Stimulated activated effector memory CD8-positive, alpha-beta T cell treated with anti-CD3 and anti-CD28 coated beads, Interleukin-12 subunit alpha, Interleukin-12 subunit beta, amount 100 ng/mL, for 72 hours (primary cell): ENCODE measurements around the gene PMEL.
"Not testable (repeated sequence)": the region's sequence is repeated elsewhere in the genome, so short reads cannot be mapped to it uniquely, and the experiment has no call there.

Experiments used
- ATAC-seq: fragments of 150-1000 bp; cut with Tn5 transposase; 2 replicates; pipeline ENCODE4 v1.10.0; 2021
- DNase-seq, 2 donors: peaks; one replicate each; pipeline ENCODE4 v3.0.0; 2021 to 2022; ENCODE audit warnings: low spot score in 2 of 2
- H3K27ac Mint-ChIP-seq: one replicate; pipeline ENCODE4 v1.8.0; 2022; ENCODE audit warnings: mild to moderate bottlenecking, mixed read lengths
- H3K36me3 Mint-ChIP-seq: one replicate; pipeline ENCODE4 v1.8.0; 2022; ENCODE audit warnings: mild to moderate bottlenecking, mixed read lengths
- H3K4me1 Mint-ChIP-seq: one replicate; pipeline ENCODE4 v1.8.0; 2022; ENCODE audit warnings: mixed read lengths
- H3K4me3 Mint-ChIP-seq: one replicate; pipeline ENCODE4 v1.8.0; 2022; ENCODE audit warnings: mild to moderate bottlenecking, mixed read lengths
- H3K9me3 Mint-ChIP-seq: one replicate; pipeline ENCODE4 v1.8.0; 2022; ENCODE audit warnings: mixed read lengths

Gene PMEL

DNA sequence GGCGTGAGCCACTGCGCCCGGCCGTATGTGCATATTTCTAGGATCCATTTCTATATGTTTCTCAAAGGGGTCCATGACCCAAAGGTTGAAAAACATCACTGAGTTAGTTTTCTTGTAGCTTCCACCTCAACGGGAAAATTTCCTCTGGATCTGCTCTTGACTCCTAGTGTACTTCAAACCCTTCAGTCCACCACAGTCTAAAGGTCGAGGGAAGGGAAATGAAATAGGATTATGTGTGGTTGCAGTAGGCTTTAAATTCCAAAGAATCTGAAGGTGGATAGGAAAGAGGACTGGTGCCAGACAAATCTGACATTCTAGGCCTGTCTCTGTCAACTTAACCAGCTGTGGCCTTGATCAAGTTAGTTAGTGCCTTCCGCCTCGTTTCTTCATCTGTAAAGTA, 29.5 kb upstream of the PMEL start:
- Mint-ChIP-seq H3K36me3 (peaks cover 57% of the 10 kb centered on the region), H3K9me3 (no peaks in the 10 kb centered on the region), H3K4me3 (no peak overlapping the region), H3K4me1 (peaks cover 15% of the 10 kb centered on the region), H3K27ac (no peak overlapping the region)
- ATAC-seq (no peak), DNase-seq (no peak)

DNA sequence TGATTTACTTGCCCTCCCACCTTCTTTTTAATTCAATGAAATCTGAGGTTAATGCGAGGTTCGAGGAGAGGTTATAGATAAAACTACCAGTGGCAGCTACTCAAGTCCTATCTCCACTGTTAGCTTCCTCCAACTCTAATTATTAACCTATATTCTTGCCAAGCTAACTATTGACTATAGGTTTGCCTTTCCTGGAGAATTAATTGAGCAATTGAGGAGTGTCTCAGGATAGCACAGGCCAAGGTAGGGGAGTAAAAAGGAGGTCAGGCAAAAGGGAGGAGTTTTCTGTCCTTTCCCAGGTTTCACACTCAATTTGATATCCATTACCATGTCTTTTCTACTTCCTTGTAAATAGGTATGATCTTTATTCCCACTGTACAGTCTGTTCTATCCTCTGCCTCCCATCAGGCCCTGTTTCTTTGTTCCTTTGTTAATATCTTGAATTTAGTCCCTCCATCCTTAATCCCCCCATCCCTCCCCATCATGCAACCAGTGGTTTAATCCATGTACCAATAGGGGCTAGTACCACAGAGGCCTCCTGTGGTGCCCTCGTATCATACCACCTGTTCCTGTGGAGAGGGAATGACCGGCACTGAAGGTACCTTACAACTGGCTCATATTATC, 27.5 kb upstream of the PMEL start:
- Mint-ChIP-seq H3K4me1 (peaks cover 15% of the 10 kb centered on the region), H3K27ac (peak overlapping the region; percentile 81), H3K36me3 (peaks cover 77% of the 10 kb centered on the region), H3K9me3 (no peaks in the 10 kb centered on the region), H3K4me3 (no peak overlapping the region)
- ATAC-seq, result no peak
- no peak for DNase-seq

DNA sequence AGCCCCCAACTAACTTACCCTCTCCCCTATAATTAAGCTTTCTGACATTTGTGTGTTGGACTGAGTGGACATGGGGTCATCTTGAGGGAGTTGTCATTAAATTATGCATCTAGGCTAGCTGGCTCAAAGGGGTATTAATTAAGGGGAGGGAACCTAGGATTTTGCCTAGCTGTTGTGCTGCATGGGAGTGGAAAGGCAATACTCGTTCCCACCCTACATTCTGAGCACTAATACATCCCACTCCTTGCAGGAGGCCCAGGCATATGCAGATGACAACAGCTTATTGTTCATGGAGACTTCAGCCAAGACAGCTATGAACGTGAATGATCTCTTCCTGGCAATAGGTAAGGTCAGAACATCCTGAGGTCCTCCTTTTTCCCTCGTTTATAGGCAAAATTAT, 25.3 kb upstream of the PMEL start:
- H3K4me1 Mint-ChIP-seq, result peaks cover 3% of the 10 kb centered on the region
- no peak overlapping the region for H3K27ac Mint-ChIP-seq
- DNase-seq (no peak), ATAC-seq (no peak)
- no peak overlapping the region for H3K4me3 Mint-ChIP-seq
- peaks cover 100% of the 10 kb centered on the region for H3K36me3 Mint-ChIP-seq
- H3K9me3 Mint-ChIP-seq, result no peaks in the 10 kb centered on the region

DNA sequence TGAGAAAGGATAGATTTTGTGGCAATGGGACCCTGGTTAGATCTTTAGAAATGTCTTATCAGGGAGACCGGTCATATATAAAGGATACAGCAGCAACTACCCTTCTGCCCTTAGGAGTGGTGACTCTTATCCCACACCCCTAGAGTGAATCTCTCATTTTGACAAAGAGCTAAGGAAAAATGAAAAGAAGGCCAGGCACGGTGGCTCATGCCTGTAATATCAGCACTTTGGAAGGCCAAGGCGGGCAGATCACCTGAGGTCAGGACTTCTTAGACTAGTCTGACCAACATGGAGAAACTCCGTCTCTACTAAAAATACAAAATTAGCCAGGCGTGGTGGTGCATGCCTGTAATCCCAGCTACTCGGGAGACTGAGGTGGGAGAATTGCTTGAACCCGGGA, 20.1 kb upstream of the PMEL start:
- Mint-ChIP-seq H3K36me3 (peaks cover 96% of the 10 kb centered on the region), H3K27ac (peak overlapping the region; percentile 50)
- not testable (repeated sequence) for DNase-seq, H3K9me3 Mint-ChIP-seq, ATAC-seq, H3K4me1 Mint-ChIP-seq, H3K4me3 Mint-ChIP-seq

DNA sequence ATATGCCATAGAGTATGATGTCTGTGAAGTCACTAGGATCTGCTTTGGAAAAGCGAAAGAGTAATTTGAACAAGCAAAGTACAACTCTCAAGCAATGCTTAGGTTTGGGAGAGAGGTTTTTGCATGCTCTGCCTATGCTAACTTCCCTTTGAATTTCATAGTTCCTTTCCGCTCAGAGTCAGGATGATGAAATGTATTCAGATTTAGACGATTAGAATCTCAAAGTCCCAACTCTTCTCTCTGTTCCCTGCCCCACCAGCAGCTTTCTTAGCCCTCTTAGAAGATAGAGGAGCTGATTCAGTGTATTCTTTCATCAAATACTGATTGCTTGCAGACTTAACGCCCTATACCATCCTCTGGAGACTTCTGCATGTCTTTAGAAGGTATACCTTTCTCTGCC, 19.5 kb upstream of the PMEL start:
- no peak overlapping the region for H3K4me3 Mint-ChIP-seq

DNA sequence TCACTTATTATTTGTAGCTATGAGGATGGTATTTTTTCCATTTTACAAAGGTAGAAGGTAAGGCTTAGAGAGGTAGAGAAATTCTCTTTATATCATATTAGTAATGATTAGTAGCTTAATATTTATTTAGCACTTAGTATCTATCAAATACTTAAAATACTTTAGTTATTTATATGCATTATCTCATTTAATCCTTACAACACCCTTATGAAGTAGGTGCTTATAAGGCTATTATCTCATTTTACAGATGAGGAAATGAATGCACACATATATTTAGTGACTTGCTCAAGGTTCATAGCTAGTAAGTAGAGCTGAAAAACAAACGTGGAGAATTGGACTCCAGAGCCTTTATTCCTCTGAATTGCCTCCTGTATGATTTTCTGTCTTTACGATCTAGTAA, 19.0 kb upstream of the PMEL start:
- ATAC-seq (no peak), DNase-seq (no peak)
- no peaks in the 10 kb centered on the region for H3K9me3 Mint-ChIP-seq
- H3K27ac Mint-ChIP-seq, result no peak overlapping the region
- H3K4me1 Mint-ChIP-seq, result peaks cover 7% of the 10 kb centered on the region
- H3K4me3 Mint-ChIP-seq, result no peak overlapping the region
- H3K36me3 Mint-ChIP-seq, result peaks cover 95% of the 10 kb centered on the region

More for the DNA sequence above, 19.5 kb upstream of the PMEL start:
- Mint-ChIP-seq H3K27ac (peak overlapping the region; percentile 50), H3K36me3 (peaks cover 96% of the 10 kb centered on the region), H3K9me3 (no peaks in the 10 kb centered on the region), H3K4me1 (peaks cover 2% of the 10 kb centered on the region)
- DNase-seq (no peak), ATAC-seq (no peak)

DNA sequence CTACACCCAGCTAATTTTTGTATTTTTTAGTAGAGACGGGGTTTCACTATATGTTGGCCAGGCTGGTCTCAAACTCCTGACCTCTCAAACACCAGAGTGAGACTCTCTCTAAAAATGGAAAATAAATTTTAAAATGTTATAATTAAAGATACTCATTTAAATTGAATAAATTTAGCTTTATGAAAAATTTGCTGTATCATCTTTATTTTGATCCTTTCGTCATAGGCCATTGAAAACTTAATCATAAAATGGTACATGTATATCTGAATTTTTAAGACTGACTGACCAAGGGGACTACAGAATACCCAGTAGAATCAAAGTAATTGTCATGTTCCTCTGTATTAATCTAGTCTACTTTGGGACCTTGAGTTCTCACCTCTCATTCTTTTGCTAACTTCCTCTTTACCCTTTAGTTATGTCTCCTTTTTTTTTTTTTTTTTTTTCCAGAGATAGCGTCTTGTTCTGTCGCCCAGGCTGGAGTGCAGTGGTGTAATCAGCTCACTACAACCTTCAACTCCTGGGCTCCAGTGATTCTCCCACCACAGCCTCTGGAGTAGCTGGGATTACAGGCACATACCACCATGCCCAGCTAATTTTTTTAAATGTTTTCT, 17.5 kb upstream of the PMEL start:
- peaks cover 16% of the 10 kb centered on the region for H3K4me1 Mint-ChIP-seq
- peaks cover 92% of the 10 kb centered on the region for H3K36me3 Mint-ChIP-seq
- H3K4me3 Mint-ChIP-seq, result no peak overlapping the region
- no peaks in the 10 kb centered on the region for H3K9me3 Mint-ChIP-seq
- no peak for DNase-seq
- no peak for ATAC-seq
- peak overlapping the region; percentile 48 for H3K27ac Mint-ChIP-seq

DNA sequence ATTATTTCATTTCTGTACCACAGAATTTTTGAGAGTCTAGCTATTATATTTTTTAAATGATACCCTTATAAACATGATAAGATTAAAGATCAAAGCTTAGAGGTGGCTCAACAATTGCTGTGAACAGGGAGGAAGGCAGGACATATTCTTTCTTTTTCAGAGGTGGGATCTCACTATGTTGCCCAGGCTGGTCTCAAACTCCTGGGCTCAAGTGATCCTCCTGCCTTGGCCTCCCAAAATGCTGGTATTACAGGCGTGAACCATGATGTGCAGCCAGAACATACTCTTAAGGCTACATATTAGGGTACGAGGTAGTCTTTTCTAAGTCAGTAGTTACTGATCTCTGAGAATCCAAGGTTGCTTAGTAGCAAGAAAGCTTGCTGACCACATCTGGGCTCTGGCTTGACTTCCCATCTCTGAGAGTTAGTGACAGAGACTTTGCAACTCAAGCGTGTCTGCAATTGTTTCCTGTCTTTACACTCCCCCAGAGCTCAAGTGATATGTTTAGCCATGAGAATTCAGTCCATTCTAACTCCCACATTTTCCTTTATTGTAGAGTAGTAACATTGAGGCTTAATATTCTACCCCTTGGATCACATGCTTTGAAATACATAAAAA, 16.6 kb upstream of the PMEL start:
- Mint-ChIP-seq H3K4me1 (peaks cover 26% of the 10 kb centered on the region), H3K9me3 (no peaks in the 10 kb centered on the region), H3K27ac (no peak overlapping the region), H3K4me3 (no peak overlapping the region), H3K36me3 (peaks cover 86% of the 10 kb centered on the region)
- no peak for ATAC-seq
- no peak for DNase-seq

DNA sequence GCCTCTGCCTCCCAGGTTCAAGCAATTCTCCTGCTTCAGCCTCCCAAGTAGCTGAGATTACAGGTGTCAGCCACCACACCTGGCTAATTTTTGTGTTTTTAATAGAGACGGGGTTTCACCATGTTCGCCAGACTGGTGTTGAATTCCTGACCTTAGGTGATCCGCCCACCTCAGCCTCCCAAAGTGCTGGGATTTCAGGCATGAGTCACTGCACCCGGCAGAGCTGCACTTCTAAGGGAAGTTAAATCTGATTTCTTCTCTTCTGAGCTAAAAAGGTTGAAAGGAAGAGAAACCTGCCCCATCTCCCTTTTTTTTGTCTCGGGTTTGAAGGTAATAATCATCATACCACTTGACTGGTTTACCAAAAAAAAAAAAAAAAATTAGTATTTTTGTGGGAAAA, 16.0 kb upstream of the PMEL start:
- peaks cover 80% of the 10 kb centered on the region for H3K36me3 Mint-ChIP-seq
- not testable (repeated sequence) for H3K4me3 Mint-ChIP-seq, H3K9me3 Mint-ChIP-seq, DNase-seq, H3K27ac Mint-ChIP-seq, ATAC-seq
- H3K4me1 Mint-ChIP-seq, result peaks cover 30% of the 10 kb centered on the region

DNA sequence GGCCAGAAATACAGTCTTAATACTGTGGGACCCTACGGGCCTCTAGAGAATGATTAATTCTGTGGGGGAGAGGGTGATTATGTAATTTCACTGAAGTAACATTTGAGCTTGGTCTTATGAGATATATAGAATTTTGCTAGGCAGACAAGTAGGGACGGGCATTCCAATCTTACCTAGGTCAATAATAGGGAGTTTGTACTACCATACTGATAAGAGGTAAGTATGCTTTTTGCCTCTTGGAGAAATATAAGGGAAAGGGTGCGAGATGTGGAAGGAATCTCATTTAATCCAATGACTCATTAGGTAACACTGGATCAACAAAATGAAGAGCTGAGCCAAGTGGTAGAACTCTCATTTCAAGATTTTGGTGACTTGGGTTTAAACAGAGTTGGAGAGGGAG, 13.2 kb upstream of the PMEL start:
- Mint-ChIP-seq H3K9me3 (no peaks in the 10 kb centered on the region), H3K4me3 (no peak overlapping the region), H3K4me1 (peaks cover 37% of the 10 kb centered on the region), H3K36me3 (peaks cover 56% of the 10 kb centered on the region), H3K27ac (peak overlapping the region; percentile 43)
- no peak for DNase-seq
- ATAC-seq, result no peak

DNA sequence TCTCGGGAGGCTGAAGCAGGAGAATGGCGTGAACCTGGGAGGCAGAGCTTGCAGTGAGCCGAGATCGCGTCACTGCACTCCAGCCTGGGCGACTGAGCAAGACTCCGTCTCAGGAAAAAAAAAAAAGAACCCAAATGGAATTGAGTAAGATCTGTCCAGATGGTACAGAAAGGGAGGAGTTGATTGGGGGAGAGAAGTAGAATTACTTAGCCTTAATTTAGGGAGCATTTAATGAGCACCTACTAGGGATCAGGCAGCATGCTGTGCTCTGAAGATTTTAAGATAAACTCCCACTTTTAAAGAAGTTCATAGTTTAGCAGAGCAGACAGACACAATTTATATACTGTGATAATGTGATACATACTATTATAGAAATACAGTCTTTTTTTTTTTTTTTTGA, 12.6 kb upstream of the PMEL start:
- ATAC-seq (no peak), DNase-seq (no peak)
- H3K36me3 Mint-ChIP-seq, result peaks cover 49% of the 10 kb centered on the region
- no peak overlapping the region for H3K4me3 Mint-ChIP-seq
- peaks cover 37% of the 10 kb centered on the region for H3K4me1 Mint-ChIP-seq
- H3K9me3 Mint-ChIP-seq, result no peaks in the 10 kb centered on the region
- H3K27ac Mint-ChIP-seq, result no peak overlapping the region

DNA sequence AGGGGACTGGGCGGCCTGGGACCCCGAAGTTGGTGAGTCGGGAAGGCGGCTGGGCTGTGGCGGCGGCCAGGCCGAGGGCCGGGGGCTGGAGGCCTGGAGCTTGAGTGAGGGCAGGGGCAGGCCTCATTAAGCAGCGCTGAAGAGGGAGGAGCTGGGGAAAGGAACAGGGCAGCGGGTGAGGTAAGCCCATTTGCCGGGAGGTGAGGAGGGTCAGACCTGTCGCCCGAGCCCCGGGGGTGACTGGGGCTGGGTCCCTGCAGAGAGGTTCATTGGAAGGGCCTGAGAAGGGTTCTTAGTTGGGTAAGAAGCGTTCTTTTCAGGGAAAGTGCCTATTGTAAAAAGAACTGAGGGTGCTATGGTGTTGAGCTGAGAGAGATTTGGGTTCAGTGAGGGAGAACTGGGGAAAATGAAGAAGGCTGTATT, 8.5 kb upstream of the PMEL start:
- no peak overlapping the region for H3K27ac Mint-ChIP-seq
- no peak for DNase-seq
- peak; percentile 46 for ATAC-seq
- no peak overlapping the region for H3K4me3 Mint-ChIP-seq
- no peaks in the 10 kb centered on the region for H3K9me3 Mint-ChIP-seq
- H3K36me3 Mint-ChIP-seq, result peaks cover 13% of the 10 kb centered on the region
- peaks cover 28% of the 10 kb centered on the region for H3K4me1 Mint-ChIP-seq

DNA sequence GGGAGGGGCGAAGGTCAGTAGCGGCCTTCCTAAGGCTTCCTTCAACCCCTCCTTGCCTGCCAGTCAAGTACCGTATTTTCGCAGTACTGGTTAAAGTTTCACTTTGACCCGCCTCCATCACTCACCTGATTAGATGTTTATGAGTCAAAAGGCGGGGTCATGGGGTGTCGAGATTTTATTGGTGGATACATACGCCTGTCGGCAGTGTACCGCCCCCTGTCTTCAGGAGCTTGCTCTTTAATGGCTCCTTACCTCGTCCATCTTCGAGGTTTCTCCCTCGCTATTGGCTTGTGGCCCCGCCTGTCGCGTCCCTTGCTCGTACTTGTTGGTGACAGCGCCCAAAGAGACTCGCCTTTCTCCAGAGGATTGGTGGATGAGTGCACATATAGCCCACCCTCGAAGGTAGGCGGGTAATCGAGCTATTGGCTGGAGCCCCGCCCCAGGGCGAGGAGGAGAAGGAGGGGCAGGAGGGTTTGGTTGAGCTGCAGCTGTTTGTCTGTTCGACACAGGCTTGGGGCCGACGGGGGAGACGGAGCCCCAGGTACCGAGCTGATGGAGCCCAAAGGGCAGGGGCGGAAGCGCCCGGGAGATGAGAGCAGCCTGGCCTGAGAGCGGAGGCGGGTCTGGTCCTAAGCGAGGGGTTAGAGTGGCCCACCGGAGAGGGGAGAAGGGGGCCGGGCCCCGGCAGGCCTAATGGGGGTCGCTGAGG, 7.9 kb upstream of the PMEL start, which contains the start of gene RAB5B:
TSS of gene RAB5B (plus strand) at position 480 of the 709 bp plus-strand sequence. CDS start 12,883 bp downstream, outside the sequence.
- no peaks in the 10 kb centered on the region for H3K9me3 Mint-ChIP-seq
- peak; percentile 85 to 97 for DNase-seq
- peak; percentile 96 for ATAC-seq
- no peak within 1 kb of the TSS for H3K27ac Mint-ChIP-seq
- H3K4me3 Mint-ChIP-seq, result no peak within 1 kb of the TSS
- H3K36me3 Mint-ChIP-seq, result peaks cover 7% of the 10 kb centered on the region
- peaks cover 23% of the 10 kb centered on the region for H3K4me1 Mint-ChIP-seq

DNA sequence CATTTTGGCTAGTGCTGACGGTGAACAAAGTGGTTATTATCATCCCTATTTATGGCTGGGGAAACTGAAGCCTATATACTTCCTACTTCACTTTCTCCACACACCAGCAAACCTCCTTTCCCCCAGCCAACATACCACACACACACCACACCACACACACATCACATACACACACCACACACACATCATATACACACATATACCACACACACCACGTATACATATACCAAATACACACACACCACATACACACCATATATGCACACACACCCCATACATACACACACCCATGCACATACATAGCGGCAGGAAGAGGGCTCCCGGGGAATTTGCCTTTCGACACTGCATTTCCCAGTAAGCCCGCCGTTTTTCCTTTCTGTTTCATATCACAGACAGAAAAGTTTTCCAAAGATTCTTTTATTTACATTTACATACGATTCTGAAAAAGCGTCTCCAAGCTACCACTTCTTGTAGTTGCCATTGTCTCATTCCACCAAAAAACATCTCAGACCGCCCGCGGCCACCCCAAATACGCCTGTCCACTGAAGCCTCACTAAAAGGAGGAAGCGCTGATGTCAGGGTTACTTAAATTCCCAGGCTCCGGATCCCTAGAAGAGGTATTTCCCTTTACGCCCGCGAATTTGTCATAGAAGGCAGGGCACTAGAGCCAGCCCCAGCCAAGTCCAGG, 7.2 kb upstream of the PMEL start:
- no peak for DNase-seq

DNA sequence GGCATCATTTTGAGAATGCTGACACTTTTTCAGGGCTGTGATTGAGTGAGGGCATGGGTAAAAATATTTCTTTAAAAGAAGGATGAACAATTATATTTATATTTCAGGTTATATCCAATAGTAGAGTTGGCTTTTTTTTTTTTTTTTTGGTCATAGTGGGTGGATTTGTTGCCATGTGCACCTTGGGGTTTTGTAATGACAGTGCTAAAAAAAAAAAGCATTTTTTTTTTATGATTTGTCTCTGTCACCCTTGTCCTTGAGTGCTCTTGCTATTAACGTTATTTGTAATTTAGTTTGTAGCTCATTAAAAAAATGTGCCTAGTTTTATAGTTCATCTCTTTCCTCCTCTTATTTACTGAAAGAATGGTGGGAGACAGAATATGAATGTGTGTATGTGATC, 6.6 kb upstream of the PMEL start:
- H3K36me3 Mint-ChIP-seq, result no peaks in the 10 kb centered on the region
- no peak overlapping the region for H3K27ac Mint-ChIP-seq
- no peak for ATAC-seq
- H3K4me3 Mint-ChIP-seq, result no peak overlapping the region
- no peak for DNase-seq
- H3K4me1 Mint-ChIP-seq, result peaks cover 22% of the 10 kb centered on the region
- H3K9me3 Mint-ChIP-seq, result no peaks in the 10 kb centered on the region

More for the DNA sequence above, 7.2 kb upstream of the PMEL start:
- no peaks in the 10 kb centered on the region for H3K9me3 Mint-ChIP-seq
- no peak overlapping the region for H3K4me3 Mint-ChIP-seq
- ATAC-seq, result no peak
- no peak overlapping the region for H3K27ac Mint-ChIP-seq
- peaks cover 22% of the 10 kb centered on the region for H3K4me1 Mint-ChIP-seq
- H3K36me3 Mint-ChIP-seq, result no peaks in the 10 kb centered on the region
